PC-3 (cell line): ENCODE data around the gene SORD.
"Not testable (repeated sequence)": the region's sequence is repeated elsewhere in the genome, so short reads cannot be mapped to it uniquely, and the experiment has no call there.

Source experiments
- EZH2 ChIP-seq: fragments of 300-600 bp; sonication (generic); IDR thresholded peaks from one replicate; pipeline ENCODE4 v1.6.1; 2017; ENCODE audit warnings: antibody characterized with exemption, mild to moderate bottlenecking, low read length; ENCODE audit not compliant: unreplicated experiment
- TF ChIP-seq, protein P1 (sequence below): fragments of 300-600 bp; sonication (generic); conservative IDR thresholded peaks from 2 replicates; pipeline ENCODE4 v1.5.1; 2017; ENCODE audit warnings: antibody characterized with exemption, low read depth, mild to moderate bottlenecking, low read length

DNA sequence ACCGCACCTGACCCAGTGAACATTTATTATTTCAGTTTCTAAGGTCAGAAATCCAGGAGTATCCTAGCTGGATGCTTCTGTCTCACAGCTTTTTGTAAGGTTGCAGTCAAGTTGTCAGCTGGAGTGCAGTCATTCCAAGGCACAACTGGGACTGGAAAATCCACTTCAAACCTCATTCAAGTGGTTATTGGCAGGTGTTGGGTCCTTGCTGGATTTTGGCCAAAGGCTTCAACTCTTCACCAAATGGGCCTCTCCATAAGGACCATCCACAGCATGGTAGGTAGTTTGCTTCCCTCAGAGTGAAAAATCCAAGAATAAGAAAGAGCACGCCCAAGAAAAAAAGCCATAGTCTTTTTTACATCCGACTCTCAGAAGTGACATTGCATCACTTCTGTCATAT, 46.8 kb upstream of the SORD start:
- not testable (repeated sequence) for TF ChIP-seq EZH2
- TF ChIP-seq, protein P1, sequence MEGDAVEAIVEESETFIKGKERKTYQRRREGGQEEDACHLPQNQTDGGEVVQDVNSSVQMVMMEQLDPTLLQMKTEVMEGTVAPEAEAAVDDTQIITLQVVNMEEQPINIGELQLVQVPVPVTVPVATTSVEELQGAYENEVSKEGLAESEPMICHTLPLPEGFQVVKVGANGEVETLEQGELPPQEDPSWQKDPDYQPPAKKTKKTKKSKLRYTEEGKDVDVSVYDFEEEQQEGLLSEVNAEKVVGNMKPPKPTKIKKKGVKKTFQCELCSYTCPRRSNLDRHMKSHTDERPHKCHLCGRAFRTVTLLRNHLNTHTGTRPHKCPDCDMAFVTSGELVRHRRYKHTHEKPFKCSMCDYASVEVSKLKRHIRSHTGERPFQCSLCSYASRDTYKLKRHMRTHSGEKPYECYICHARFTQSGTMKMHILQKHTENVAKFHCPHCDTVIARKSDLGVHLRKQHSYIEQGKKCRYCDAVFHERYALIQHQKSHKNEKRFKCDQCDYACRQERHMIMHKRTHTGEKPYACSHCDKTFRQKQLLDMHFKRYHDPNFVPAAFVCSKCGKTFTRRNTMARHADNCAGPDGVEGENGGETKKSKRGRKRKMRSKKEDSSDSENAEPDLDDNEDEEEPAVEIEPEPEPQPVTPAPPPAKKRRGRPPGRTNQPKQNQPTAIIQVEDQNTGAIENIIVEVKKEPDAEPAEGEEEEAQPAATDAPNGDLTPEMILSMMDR, result not testable (repeated sequence)
